HepG2 (cell line): ENCODE measurements around the gene BAIAP3. TPM values are rescaled to one million over a fixed set of nuclear protein-coding genes. Genes with fewer than 3 reads are reported as not detected.
A peak's percentile ranks its signal among the peaks of the same experiment; 100 is the strongest.

Experiments used
- GATAD1 ChIP-seq: IDR thresholded peaks from 2 replicates; pipeline ENCODE4 v1.6.1; 2016; ENCODE audit warnings: missing genetic modification reagents, missing compliant biosample characterization
- HES4 ChIP-seq: sonication (generic); formaldehyde crosslinking; IDR thresholded peaks from 2 replicates; pipeline ENCODE4 v1.9.0; 2021; ENCODE audit warnings: mild to moderate bottlenecking, missing genetic modification reagents, borderline replicate concordance
- KAT8 ChIP-seq: IDR thresholded peaks from 2 replicates; pipeline ENCODE4 v1.6.1; 2016; ENCODE audit warnings: missing genetic modification reagents, missing compliant biosample characterization
- MBD4 ChIP-seq: IDR thresholded peaks from 2 replicates; pipeline ENCODE4 v1.6.1; 2012; ENCODE audit warnings: low read length, inconsistent platforms, borderline replicate concordance
- MZF1 ChIP-seq: sonication (generic); formaldehyde crosslinking; IDR thresholded peaks from 2 replicates; pipeline ENCODE4 v1.8.1; 2023; ENCODE audit warnings: mild to moderate bottlenecking, missing genetic modification reagents, borderline replicate concordance
- TBL1XR1 ChIP-seq: fragments of 150-350 bp; IDR thresholded peaks from 2 replicates; pipeline ENCODE4 v1.6.1; 2014; ENCODE audit warnings: borderline replicate concordance, low read length; ENCODE audit not compliant: partially characterized antibody
- ZBTB21 ChIP-seq: sonication (generic); formaldehyde crosslinking; IDR thresholded peaks from 2 replicates; pipeline ENCODE4 v1.4.0; 2020; ENCODE audit warnings: missing genetic modification reagents
- ZC3H4 ChIP-seq: sonication (generic); formaldehyde crosslinking; IDR thresholded peaks from 2 replicates; pipeline ENCODE4 v1.4.0; 2020; ENCODE audit warnings: missing genetic modification reagents, borderline replicate concordance
- ZGPAT ChIP-seq: IDR thresholded peaks from 2 replicates; pipeline ENCODE4 v1.6.1; 2016; ENCODE audit warnings: mild to moderate bottlenecking
- ZNF468 ChIP-seq: sonication (generic); formaldehyde crosslinking; IDR thresholded peaks from 2 replicates; pipeline ENCODE4 v1.8.0; 2022; ENCODE audit warnings: mild to moderate bottlenecking, moderate library complexity, missing genetic modification reagents
- ZNF547 ChIP-seq: sonication (generic); formaldehyde crosslinking; IDR thresholded peaks from 2 replicates; pipeline ENCODE4 v1.5.1; 2020; ENCODE audit warnings: mild to moderate bottlenecking, missing genetic modification reagents
- ZNF589 ChIP-seq: sonication (generic); formaldehyde crosslinking; conservative IDR thresholded peaks from 2 replicates; pipeline ENCODE4 v1.8.0; 2022; ENCODE audit warnings: mild to moderate bottlenecking, moderate library complexity, missing genetic modification reagents
- ZNF672 ChIP-seq: sonication (generic); formaldehyde crosslinking; IDR thresholded peaks from 2 replicates; pipeline ENCODE4 v1.8.1; 2022; ENCODE audit warnings: missing genetic modification reagents
- ZNF83 ChIP-seq: sonication (generic); formaldehyde crosslinking; IDR thresholded peaks from 2 replicates; pipeline ENCODE4 v1.4.0; 2020; ENCODE audit warnings: missing genetic modification reagents, mild to moderate bottlenecking, borderline replicate concordance
- ZSCAN20 ChIP-seq: sonication (generic); formaldehyde crosslinking; IDR thresholded peaks from 2 replicates; pipeline ENCODE4 v1.4.0; 2020; ENCODE audit warnings: missing genetic modification reagents, mild to moderate bottlenecking, borderline replicate concordance
- polyA plus RNA-seq, 8 experiments: library from polyadenylated mRNA; depleted of rRNA in 3 of 8; stranded (reverse) in 7 of 8; unstranded in 1 of 8; fragments of >200 nt; fragmentation: Illumina TruSeq in 4 of 8; extraction: Trizol in 4 of 8; gene quantifications; 2 replicates each; pipeline versions ENCODE4 v1.2.1 to v1.2.3, GENCODE V29; 2011 to 2016; ENCODE audit warnings: low read depth in 4 of 8, missing spikeins in 1 of 8, mixed read lengths in 1 of 8; ENCODE audit not compliant: insufficient read depth in 1 of 8
- total RNA-seq, 5 experiments: library from RNA; depleted of rRNA; stranded (reverse); fragments of >200 nt; fragmentation: Illumina TruSeq; extraction: Trizol; gene quantifications; 2 replicates each; pipeline ENCODE4 v1.2.3, GENCODE V29; 2016; ENCODE audit warnings: low read depth in 1 of 5
- TF ChIP-seq, protein P1 (sequence below): sonication (generic); formaldehyde crosslinking; IDR thresholded peaks from 2 replicates; pipeline ENCODE4; 2020; ENCODE audit warnings: missing genetic modification reagents, mild to moderate bottlenecking, borderline replicate concordance
- TF ChIP-seq, protein P2 (sequence below), 2 experiments: sonication (generic) in 1 of 2; formaldehyde crosslinking in 1 of 2; IDR thresholded peaks; 2 replicates each; pipeline versions ENCODE4 v1.6.1 to v1.9.0; 2014 to 2022; ENCODE audit warnings: antibody characterized with exemption in 1 of 2, borderline replicate concordance in 1 of 2, inconsistent platforms in 1 of 2, low read depth in 1 of 2, missing genetic modification reagents in 1 of 2

BAIAP3 gene
- total and polyA plus RNA-seq, 2 of the 13 experiments (the other 11 are each of a cell fraction or from before 2014, with no cell fraction given): 3.2 to 5.7 TPM

- TF ChIP-seq, protein P1, sequence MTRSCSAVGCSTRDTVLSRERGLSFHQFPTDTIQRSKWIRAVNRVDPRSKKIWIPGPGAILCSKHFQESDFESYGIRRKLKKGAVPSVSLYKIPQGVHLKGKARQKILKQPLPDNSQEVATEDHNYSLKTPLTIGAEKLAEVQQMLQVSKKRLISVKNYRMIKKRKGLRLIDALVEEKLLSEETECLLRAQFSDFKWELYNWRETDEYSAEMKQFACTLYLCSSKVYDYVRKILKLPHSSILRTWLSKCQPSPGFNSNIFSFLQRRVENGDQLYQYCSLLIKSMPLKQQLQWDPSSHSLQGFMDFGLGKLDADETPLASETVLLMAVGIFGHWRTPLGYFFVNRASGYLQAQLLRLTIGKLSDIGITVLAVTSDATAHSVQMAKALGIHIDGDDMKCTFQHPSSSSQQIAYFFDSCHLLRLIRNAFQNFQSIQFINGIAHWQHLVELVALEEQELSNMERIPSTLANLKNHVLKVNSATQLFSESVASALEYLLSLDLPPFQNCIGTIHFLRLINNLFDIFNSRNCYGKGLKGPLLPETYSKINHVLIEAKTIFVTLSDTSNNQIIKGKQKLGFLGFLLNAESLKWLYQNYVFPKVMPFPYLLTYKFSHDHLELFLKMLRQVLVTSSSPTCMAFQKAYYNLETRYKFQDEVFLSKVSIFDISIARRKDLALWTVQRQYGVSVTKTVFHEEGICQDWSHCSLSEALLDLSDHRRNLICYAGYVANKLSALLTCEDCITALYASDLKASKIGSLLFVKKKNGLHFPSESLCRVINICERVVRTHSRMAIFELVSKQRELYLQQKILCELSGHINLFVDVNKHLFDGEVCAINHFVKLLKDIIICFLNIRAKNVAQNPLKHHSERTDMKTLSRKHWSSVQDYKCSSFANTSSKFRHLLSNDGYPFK: peak; percentile 59; the same call in 1 of the 2 replicates
- peak; percentile 24; the same call in 1 of the 2 replicates for TF ChIP-seq ZBTB21
- TF ChIP-seq ZSCAN20 (CRISPR knock-in tag): 0 out of 2 replicates have a peak, but pooled peaks have one; percentile 80
- peak; percentile 59; the same call in 1 of the 2 replicates for TF ChIP-seq HES4 (CRISPR knock-in tag)
- TF ChIP-seq ZNF672 (CRISPR knock-in tag): no peak
- TF ChIP-seq ZC3H4: 0 out of 2 replicates have a peak, but pooled peaks have one; percentile 32
- no peak for TF ChIP-seq TBL1XR1
- peak; percentile 93 for TF ChIP-seq ZNF547 (CRISPR knock-in tag)
- TF ChIP-seq ZNF83 (CRISPR knock-in tag): 0 out of 2 replicates have a peak, but pooled peaks have one; percentile 38
- TF ChIP-seq MZF1 (CRISPR knock-in tag): no peak
- TF ChIP-seq ZGPAT: peak; percentile 81; the same call in 1 of the 2 replicates
- TF ChIP-seq ZNF468 (CRISPR knock-in tag): peak; percentile 87; the same call in 1 of the 2 replicates
- TF ChIP-seq MBD4: no peak
- peak; percentile 90 for TF ChIP-seq KAT8 (CRISPR knock-in tag)
- TF ChIP-seq GATAD1: peak; percentile 61
- no peak for TF ChIP-seq ZNF589
- TF ChIP-seq, protein P2, sequence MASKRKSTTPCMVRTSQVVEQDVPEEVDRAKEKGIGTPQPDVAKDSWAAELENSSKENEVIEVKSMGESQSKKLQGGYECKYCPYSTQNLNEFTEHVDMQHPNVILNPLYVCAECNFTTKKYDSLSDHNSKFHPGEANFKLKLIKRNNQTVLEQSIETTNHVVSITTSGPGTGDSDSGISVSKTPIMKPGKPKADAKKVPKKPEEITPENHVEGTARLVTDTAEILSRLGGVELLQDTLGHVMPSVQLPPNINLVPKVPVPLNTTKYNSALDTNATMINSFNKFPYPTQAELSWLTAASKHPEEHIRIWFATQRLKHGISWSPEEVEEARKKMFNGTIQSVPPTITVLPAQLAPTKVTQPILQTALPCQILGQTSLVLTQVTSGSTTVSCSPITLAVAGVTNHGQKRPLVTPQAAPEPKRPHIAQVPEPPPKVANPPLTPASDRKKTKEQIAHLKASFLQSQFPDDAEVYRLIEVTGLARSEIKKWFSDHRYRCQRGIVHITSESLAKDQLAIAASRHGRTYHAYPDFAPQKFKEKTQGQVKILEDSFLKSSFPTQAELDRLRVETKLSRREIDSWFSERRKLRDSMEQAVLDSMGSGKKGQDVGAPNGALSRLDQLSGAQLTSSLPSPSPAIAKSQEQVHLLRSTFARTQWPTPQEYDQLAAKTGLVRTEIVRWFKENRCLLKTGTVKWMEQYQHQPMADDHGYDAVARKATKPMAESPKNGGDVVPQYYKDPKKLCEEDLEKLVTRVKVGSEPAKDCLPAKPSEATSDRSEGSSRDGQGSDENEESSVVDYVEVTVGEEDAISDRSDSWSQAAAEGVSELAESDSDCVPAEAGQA (IDR thresholded peaks at IDR 0.05; ENCODE audit: low read depth): peak; percentile 30; the same call in 1 of the 2 replicates
- TF ChIP-seq, protein P2 (CRISPR knock-in tag; IDR thresholded peaks at IDR 0.05; ENCODE audit: borderline replicate concordance): peak; percentile 72; the same call in 1 of the 2 replicates
Observed at GRCh38 chr16:1308977-1309885, 24.2 kb upstream of the BAIAP3 start, which contains the start of gene UBE2I (continued).
